Fibroblast of pulmonary artery (primary cell): ENCODE data around the gene EFCC1.

ENCODE experiments used
- DNase-seq: peaks from one replicate; pipeline ENCODE4 v3.0.0-alpha.2; 2010; ENCODE audit warnings: low read depth
- H3K4me3 ChIP-seq: replicated peaks from 2 replicates; pipeline ENCODE4 v1.5.1; 2011; ENCODE audit warnings: low read depth, mild to moderate bottlenecking, control low read depth, low read length, moderate library complexity
- TF ChIP-seq, protein P1 (sequence below): IDR thresholded peaks from 2 replicates; pipeline ENCODE4 v1.5.1; 2011; ENCODE audit warnings: mild to moderate bottlenecking, control low read depth, low read length, inconsistent platforms; ENCODE audit errors: missing control alignments

EFCC1 gene

DNA sequence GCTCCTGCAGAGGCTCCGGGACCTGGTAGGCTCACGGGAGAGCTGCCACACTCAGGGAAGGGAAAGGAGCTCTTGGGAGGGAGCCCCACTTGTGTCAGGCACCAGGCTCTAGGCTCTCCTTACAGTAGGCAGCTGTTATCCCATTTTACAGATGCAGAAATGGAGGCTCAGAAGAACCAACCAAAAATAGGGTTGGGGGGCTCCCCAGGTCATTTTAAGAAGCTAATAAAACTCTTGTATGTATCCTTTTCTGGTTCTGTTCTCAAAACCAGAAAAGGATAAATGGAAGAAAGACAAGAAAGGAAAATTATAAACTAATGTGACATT is 36.0 kb downstream of the EFCC1 start:
- no peak overlapping the region for H3K4me3 ChIP-seq
- no peak for DNase-seq
- TF ChIP-seq, protein P1, sequence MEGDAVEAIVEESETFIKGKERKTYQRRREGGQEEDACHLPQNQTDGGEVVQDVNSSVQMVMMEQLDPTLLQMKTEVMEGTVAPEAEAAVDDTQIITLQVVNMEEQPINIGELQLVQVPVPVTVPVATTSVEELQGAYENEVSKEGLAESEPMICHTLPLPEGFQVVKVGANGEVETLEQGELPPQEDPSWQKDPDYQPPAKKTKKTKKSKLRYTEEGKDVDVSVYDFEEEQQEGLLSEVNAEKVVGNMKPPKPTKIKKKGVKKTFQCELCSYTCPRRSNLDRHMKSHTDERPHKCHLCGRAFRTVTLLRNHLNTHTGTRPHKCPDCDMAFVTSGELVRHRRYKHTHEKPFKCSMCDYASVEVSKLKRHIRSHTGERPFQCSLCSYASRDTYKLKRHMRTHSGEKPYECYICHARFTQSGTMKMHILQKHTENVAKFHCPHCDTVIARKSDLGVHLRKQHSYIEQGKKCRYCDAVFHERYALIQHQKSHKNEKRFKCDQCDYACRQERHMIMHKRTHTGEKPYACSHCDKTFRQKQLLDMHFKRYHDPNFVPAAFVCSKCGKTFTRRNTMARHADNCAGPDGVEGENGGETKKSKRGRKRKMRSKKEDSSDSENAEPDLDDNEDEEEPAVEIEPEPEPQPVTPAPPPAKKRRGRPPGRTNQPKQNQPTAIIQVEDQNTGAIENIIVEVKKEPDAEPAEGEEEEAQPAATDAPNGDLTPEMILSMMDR, result no peak

- TF ChIP-seq, protein P1, result no peak
- no peak for DNase-seq
- H3K4me3 ChIP-seq, result no peak overlapping the region
These were observed 37.2 kb downstream of the EFCC1 start for GRCh38 chr3:129038121-129038855.

GRCh38 chr3:129039271-129040038 is 38.4 kb downstream of the EFCC1 start:
- TF ChIP-seq, protein P1, result no peak
- DNase-seq, result no peak
- H3K4me3 ChIP-seq, result no peak overlapping the region

DNA sequence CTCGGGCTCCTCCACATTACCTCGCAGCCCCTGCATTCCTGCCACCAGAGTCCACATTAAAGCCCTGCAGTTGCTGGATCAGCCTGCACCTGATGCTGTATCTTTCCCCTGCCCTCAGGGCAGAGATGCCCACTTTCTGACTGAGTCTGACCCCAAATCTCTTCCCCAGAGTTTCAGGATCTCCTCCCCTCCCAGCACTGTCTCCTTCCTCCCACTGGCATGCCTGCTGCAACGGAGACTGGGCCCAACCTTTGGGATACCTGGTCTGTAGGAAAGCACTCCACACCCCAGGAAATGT is 38.9 kb downstream of the EFCC1 start:
- TF ChIP-seq, protein P1, result no peak
- no peak overlapping the region for H3K4me3 ChIP-seq

DNA sequence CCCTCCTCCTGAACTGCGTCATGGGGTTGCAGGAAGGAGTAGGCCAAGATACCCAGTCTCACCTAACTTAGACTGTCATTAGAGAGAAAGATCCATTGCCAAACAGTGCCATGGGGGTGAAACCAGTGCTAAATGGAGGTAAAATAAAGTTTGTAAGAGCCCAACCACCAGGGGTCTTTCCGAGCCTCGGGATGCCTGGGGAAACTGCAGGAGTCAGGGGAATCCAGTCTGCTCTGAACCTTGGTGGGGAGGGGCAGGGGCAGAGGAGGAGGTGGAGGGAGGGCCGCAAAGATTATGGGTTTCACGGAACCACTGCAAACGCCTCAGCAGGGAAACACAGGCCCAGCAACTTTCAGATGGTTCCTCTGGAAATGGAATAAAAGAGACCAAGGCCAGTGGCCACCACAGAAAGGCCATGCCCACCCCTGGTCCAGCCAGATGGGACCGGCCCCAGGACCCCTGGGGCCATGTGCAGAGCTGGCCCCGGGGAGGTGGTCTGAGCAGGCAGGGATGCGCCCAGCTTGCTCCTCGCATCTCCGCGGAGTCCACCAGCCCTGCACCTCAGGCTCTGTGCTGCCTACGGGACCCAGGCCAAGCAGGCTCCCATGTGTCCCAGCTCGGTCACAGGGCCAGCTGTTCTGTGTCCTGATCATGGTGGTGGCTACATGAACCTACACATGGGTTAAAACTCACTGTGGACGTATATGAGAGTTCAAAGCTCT is 39.6 kb downstream of the EFCC1 start:
- no peak for DNase-seq
- TF ChIP-seq, protein P1, result no peak

More for the DNA sequence above, 38.9 kb downstream of the EFCC1 start:
- no peak for DNase-seq

DNA sequence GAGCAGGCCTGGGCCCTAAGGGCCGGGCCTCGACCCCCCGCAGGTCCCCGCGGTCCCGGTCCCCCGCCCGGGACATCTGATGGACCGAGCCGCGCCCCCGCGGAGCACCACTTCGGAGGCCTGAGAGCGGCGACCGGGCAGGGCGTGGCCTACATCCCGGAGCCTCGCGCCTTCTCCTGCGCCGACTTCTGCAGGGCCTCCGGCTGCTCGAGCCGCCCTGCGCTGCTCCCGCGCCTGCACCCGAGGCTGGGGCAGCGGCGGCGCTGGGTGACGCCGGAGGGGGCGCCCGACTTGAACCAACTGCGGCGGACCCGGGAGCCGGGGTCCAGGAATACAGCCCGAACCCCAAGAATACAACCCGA is 44.6 kb downstream of the EFCC1 start:
- H3K4me3 ChIP-seq, result no peak overlapping the region
- DNase-seq, result no peak
- TF ChIP-seq, protein P1, result no peak

More for the DNA sequence above, 39.6 kb downstream of the EFCC1 start:
- no peak overlapping the region for H3K4me3 ChIP-seq
